Suprapubic skin (tissue), 3 donors: ENCODE results near the gene OTOG.

Experiments used
- EP300 ChIP-seq: sonication (generic); formaldehyde crosslinking; IDR thresholded peaks from one replicate; pipeline ENCODE4 v1.6.1; 2017; ENCODE audit warnings: antibody characterized with exemption
- TF ChIP-seq, protein P1 (sequence below), 2 donors: fragments of 200-600 bp in 1 of 2; fragments of 450-650 bp in 1 of 2; sonication (generic) in 1 of 2; IDR thresholded peaks; one replicate each; pipeline ENCODE4 v1.5.1; 2016 to 2019; ENCODE audit warnings: antibody characterized with exemption in 2 of 2, mild to moderate bottlenecking in 1 of 2, moderate library complexity in 1 of 2

DNA sequence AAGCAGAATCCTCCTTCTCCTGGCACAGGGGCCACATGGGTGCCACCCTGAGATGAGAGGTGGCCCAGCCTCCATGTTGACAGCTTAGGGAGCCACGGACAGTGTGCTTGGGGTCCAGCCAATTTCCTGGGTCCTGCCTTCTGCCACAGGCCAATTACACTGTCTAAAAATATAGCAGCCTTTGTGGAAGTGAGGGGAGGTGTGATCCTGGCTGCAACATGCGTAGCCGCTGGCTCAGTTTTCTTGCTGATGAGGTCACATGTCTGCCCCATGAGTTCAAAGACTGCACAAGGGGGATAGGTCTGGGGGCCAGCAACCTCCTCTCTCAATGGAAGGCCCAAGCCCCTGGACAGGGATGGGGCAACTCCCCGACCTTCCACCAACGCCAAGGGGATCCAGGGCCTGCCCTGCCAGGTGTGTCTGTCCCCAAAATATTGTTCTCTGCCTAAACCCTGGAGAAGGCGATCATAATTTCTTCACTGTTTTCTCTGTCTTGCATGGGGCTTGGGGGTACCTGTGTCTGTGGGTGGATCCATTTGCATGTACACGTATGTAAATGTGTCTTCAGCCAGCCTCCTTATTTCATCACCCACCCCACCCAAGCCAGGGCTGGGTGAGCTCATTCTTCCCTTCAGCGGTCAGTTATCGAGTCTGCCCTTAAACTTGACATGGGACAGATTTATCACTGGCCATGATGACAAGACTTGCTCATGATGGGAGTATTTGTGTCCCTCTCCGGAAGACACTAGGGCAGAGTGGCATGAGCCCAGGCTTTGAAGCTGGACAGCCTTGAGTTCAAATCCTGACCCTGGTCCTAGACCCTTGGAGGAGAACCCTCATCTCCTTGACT lies 59.4 kb downstream of the OTOG start:
- TF ChIP-seq, protein P1, sequence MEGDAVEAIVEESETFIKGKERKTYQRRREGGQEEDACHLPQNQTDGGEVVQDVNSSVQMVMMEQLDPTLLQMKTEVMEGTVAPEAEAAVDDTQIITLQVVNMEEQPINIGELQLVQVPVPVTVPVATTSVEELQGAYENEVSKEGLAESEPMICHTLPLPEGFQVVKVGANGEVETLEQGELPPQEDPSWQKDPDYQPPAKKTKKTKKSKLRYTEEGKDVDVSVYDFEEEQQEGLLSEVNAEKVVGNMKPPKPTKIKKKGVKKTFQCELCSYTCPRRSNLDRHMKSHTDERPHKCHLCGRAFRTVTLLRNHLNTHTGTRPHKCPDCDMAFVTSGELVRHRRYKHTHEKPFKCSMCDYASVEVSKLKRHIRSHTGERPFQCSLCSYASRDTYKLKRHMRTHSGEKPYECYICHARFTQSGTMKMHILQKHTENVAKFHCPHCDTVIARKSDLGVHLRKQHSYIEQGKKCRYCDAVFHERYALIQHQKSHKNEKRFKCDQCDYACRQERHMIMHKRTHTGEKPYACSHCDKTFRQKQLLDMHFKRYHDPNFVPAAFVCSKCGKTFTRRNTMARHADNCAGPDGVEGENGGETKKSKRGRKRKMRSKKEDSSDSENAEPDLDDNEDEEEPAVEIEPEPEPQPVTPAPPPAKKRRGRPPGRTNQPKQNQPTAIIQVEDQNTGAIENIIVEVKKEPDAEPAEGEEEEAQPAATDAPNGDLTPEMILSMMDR (IDR thresholded peaks at IDR 0.05): no peak
- no peak for TF ChIP-seq EP300
